HG02610 (cell line): ENCODE measurements around the gene CD38.
A peak's percentile ranks its signal among the peaks of the same experiment; 100 is the strongest.
"Not testable (repeated sequence)": the region's sequence is repeated elsewhere in the genome, so short reads cannot be mapped to it uniquely, and the experiment has no call there.

Experiments
- ATAC-seq: cut with Tn5 transposase; IDR thresholded peaks from one replicate; pipeline ENCODE4 v1.9.1; 2021; ENCODE audit warnings: mild to moderate bottlenecking, moderate library complexity; ENCODE audit not compliant: unreplicated experiment

Gene CD38

DNA sequence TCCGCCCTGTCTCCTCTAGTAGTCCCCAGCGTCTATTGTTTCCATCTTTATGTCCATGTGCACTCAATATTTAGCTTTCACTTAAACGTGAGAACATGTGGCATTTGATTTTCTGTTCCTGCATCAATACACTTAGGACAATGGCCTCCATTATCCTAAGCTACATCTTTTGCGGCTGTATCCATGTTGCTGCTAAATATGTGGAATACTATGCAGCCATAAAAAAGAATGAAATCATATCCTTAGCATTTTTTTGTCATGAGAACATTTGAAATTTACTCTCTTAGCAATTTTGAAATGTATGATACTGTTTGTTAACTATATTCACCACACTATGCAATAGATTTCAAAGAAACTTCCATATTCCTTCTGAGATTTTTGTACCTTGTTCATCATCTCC is 19.8 kb upstream of the CD38 start:
- ATAC-seq, result no peak

- not testable (repeated sequence) for ATAC-seq
Observed at GRCh38 chr4:15762460-15762859, 15.7 kb upstream of the CD38 start.

GRCh38 chr4:15765391-15765790 is 12.7 kb upstream of the CD38 start:
- ATAC-seq, result peak; percentile 32

- ATAC-seq, result peak; percentile 69
Observed at GRCh38 chr4:15765910-15766697, 12.0 kb upstream of the CD38 start.

GRCh38 chr4:15766821-15767220 is 11.3 kb upstream of the CD38 start:
- ATAC-seq, result no peak

GRCh38 chr4:15769202-15769601 is 8.9 kb upstream of the CD38 start:
- ATAC-seq, result no peak

GRCh38 chr4:15771216-15772058 is 6.7 kb upstream of the CD38 start:
- ATAC-seq, result peak; percentile 84

DNA sequence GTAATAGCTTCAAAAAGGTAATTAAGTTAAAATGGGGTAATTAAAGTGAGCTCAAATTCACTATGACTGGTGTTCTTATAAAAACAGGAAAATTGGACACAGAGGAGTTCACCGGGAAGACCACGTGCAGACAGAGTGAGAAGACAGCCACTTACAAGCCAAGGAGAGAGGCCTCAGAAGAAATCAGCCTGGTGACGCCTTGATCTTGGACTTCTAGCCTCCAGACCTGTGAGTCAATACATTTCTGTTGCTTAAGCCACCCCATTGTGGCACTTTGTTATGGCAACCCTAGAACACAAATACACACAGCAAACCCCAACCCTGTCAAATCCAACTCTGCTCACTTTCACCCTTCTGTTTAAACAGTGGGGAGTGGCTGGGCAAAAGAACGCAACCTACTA is 4.1 kb upstream of the CD38 start:
- ATAC-seq, result no peak

GRCh38 chr4:15776871-15777648 is 1.1 kb upstream of the CD38 start:
- no peak for ATAC-seq

DNA sequence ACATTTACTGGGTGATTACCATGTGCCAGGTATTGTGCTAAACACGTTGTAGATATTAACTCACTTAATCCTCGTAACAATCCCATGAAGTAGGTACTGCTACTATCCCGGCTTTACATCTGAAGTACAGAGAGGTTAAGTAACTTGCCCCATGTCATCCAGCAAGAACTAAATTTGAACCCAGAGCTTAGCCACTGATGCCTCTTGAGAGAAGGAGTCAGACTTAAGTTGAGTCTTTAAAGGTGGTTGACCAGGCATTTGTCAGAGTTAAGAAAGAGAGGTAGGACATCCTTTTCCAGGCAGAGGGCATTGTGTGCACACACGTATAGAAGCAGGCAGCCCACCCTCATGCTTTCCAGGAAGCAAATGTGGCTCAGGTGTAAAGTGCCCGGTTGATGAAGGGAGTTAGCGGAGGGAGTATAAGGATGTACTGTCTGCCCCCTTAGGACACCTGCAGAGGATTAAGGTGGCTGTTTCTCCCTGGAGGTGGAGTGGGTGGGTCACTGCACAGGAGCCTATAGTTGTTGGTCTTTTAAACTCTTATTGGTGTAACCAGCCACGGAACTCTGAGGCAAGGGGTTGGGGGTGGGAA is 335 bp upstream of the CD38 start:
- no peak for ATAC-seq

GRCh38 chr4:15779306-15779705 is 1.2 kb downstream of the CD38 start:
- no peak for ATAC-seq

DNA sequence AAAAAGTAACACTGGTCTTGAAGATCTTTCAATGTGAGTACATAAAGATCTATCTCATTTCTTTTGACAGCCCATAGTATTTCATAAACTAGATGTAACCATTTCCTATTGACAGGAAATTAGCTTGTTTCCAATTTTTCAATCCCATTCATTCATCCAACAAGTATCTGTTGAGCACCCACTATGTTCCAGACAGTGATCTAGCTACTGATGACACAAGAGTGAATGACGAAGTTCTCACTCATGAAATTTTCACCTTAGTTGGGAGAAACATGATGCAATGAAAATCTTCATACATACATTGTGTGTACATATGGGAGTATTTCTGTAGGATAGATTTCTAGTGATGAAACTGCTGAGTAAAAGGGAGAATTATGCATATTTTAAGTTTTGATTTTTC is 1.7 kb downstream of the CD38 start:
- no peak for ATAC-seq

DNA sequence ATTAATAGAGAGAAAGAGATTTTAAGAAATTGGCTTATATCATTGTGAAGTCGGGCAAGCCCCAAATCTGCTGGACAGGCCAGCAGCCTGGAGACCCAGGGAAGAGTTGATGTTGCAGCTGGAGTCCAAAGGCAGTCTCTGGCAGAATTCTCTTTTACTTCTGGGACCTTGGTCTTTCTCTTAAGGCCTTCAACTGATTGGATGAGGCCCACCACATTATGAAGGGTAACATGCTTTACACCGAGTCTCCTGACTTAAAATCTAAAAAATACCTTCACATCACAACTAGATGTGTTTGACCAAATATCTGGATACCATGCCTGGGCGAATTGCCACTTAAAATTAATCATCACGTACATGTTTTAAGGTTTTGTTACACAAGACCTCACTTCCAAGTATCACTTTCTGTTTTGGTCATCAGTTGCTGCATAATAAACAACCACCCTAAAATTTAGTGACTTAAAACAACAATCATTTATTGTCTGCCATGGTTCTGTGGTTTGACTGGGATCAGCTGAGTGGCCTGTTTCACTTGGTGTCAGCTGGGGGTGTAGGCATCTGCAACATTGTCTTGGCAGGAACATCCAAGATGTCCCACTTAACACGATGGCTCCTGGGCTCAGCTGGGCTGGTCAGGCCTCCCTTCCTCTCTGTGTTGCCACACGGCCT is 3.4 kb downstream of the CD38 start:
- peak; percentile 41 for ATAC-seq

- no peak for ATAC-seq
Observed at GRCh38 chr4:15783676-15784075, 5.5 kb downstream of the CD38 start.

- peak; percentile 81 for ATAC-seq
Observed at GRCh38 chr4:15784959-15785634, 7.0 kb downstream of the CD38 start.

- ATAC-seq, result no peak
Observed at GRCh38 chr4:15786743-15787142, 8.6 kb downstream of the CD38 start.

GRCh38 chr4:15792974-15793373 is 14.8 kb downstream of the CD38 start:
- no peak for ATAC-seq

DNA sequence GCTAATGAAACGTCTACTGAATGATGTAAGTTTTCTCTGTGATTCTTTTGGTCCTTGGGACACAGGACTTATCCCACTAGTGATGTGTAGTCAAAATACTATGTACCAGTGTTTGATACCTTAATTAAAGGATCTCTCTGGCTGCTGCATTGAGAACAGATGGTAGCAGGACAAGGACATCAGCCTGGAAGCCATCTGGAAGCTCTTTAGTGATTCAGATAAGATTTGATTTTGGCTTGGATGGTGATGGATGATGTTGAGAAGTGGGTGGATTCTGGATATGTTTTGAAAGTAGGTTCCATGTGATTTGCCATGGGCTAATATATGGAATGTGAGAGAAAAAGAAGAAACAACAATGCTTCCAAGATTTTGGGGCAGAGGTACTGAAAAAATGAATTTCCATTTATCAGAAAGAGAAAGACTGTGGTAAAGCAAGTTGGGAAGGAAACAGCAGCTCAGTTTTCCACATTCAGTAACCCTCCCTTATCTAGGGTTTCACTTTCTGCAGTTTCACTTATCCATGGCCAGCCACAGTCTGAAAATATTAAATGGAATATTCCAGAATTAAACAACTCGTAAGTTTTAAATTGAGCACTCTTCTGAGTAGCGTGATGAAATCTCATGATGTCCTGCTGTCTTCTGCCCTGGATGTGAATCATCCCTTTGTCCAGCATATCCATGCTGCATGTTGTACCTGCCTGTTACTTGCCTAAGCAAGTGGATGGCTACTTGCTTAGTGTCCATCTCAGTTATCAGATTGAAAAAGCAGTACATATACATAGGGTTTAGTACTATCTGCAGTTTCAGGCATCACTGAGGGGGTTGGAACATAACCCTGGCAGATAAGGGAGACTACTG is 15.6 kb downstream of the CD38 start:
- no peak for ATAC-seq

DNA sequence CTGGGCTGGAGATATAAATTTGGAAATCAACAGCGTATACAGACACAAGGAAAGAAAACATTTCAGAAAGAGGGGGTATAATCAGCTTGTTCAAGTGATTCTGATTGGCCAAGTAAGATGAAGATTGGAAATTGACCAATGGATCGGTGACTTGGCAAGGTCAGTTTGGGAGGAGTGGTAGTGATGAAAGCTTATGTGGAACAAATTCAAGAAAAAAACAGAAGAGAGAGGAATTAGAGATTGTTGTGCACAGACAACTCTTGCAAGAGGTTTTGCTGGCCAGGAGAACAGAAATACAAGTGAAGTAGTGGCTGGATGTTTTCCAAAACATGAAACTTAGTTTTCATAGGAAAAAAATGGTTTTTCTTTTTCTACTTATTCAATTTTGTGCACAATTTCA is 16.3 kb downstream of the CD38 start:
- no peak for ATAC-seq
